WTC11 (cell line): ENCODE data around the gene SRGAP1.

Experiments
- ATF6 ChIP-seq: sonication (generic); formaldehyde crosslinking; IDR thresholded peaks from 2 replicates; pipeline ENCODE4 v1.8.1; 2023; ENCODE audit warnings: mild to moderate bottlenecking, missing genetic modification reagents
- CBFB ChIP-seq: sonication (generic); formaldehyde crosslinking; IDR thresholded peaks from 2 replicates; pipeline ENCODE4 v1.8.1; 2022; ENCODE audit warnings: mild to moderate bottlenecking, low read depth, missing genetic modification reagents
- CREB1 ChIP-seq: sonication (generic); formaldehyde crosslinking; IDR thresholded peaks from 2 replicates; pipeline ENCODE4 v1.8.0; 2023; ENCODE audit warnings: mild to moderate bottlenecking, missing genetic modification reagents
- CTCF ChIP-seq: fragments of 200-600 bp; IDR thresholded peaks from 2 replicates; pipeline ENCODE4 v1.8.0; 2022; ENCODE audit warnings: antibody characterized with exemption
- E2F5 ChIP-seq: sonication (generic); formaldehyde crosslinking; IDR thresholded peaks from 2 replicates; pipeline ENCODE4 v1.8.1; 2022; ENCODE audit warnings: mild to moderate bottlenecking, moderate library complexity, missing genetic modification reagents
- JUN ChIP-seq: sonication (generic); formaldehyde crosslinking; IDR thresholded peaks from 2 replicates; pipeline ENCODE4 v1.8.0; 2023; ENCODE audit warnings: mild to moderate bottlenecking, missing genetic modification reagents
- MAX ChIP-seq: sonication (generic); formaldehyde crosslinking; IDR thresholded peaks from 2 replicates; pipeline ENCODE4 v1.8.0; 2022; ENCODE audit warnings: mild to moderate bottlenecking, missing genetic modification reagents
- SMAD3 ChIP-seq: sonication (generic); formaldehyde crosslinking; IDR thresholded peaks from 2 replicates; pipeline ENCODE4 v1.8.0; 2022; ENCODE audit warnings: missing genetic modification reagents, mild to moderate bottlenecking, borderline replicate concordance
- SMAD4 ChIP-seq: sonication (generic); formaldehyde crosslinking; IDR thresholded peaks from 2 replicates; pipeline ENCODE4 v1.8.0; 2022; ENCODE audit warnings: mild to moderate bottlenecking, missing genetic modification reagents
- ZMAT4 ChIP-seq: fragments of 250-450 bp; sonication (Bioruptor Pico); IDR thresholded peaks from 2 replicates; pipeline ENCODE4 v1.9.0; 2021; ENCODE audit warnings: mild to moderate bottlenecking
- ZNF138 ChIP-seq: sonication (generic); formaldehyde crosslinking; conservative IDR thresholded peaks from 2 replicates; pipeline ENCODE4 v1.8.1; 2022; ENCODE audit warnings: mild to moderate bottlenecking, moderate library complexity, missing genetic modification reagents
- ZNF317 ChIP-seq: sonication (generic); formaldehyde crosslinking; IDR thresholded peaks from 2 replicates; pipeline ENCODE4 v1.8.1; 2023; ENCODE audit warnings: low read depth, mild to moderate bottlenecking, moderate library complexity, missing genetic modification reagents, borderline replicate concordance

GRCh38 chr12:63907561-63907960 is 63.1 kb downstream of the SRGAP1 start:
- no peak for TF ChIP-seq SMAD3
- TF ChIP-seq CTCF, result no peak
- no peak for TF ChIP-seq CBFB (CRISPR knock-in tag)
- no peak for TF ChIP-seq CREB1 (CRISPR knock-in tag)
- TF ChIP-seq MAX (CRISPR knock-in tag), result no peak
- TF ChIP-seq ZMAT4 (CRISPR knock-in tag), result no peak
- no peak for TF ChIP-seq JUN (CRISPR knock-in tag)
- TF ChIP-seq ATF6, result no peak
- TF ChIP-seq SMAD4 (CRISPR knock-in tag), result no peak
- TF ChIP-seq ZNF138, result no peak
- TF ChIP-seq ZNF317 (CRISPR knock-in tag), result no peak
- TF ChIP-seq E2F5 (CRISPR knock-in tag), result no peak
